ENCODE results near the gene MED29.

MED29 gene

DNA sequence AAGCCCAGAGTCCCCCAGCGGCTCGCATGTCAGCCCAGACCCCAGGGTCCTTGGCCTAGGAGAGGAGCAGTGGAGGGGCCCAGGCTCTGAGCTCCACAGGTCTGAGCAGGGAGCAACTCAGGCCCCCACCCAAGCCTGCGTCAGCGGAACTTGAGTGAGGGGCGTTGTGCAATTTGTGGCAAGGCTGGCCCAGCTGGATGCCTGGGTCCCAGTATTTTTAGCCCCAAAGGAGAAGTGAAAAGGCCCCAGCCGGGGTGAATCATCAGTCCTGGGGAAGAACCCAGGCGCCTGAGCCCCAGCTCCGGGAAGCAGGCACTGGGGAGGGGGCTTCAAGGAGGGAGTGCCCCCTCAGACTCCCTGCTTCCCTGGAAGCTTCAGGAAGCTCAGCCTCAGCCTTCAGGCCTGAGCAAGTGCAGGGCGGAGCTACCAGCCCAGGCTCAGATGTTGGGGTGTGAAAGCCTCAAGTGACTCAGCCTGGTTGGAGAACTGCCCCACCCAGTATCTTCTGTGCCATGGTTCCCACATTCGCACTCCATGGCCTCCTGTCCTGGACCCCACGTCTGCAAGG, 7.2 kb downstream of the MED29 start:
- peak; percentile 79 for DNase-seq (ENCODE audit: low spot score)

DNA sequence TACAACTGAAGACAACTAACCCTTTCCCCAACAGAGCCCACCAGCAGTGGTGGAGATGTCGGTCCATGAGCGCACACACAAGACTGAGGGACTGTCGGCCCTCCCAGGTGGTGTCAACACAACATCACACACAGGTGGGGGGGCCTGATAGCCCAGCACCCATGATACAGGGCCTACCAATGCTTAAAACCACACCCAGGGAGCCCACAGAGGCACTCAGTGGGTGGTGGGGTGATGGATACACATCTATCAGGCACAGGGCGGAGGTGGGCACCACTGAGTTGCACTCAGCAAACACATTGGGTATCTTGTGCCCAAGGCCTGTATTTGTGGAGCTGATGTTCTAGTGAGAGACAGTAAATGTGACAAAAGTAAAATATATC, 8.5 kb downstream of the MED29 start:
- no peak for DNase-seq (ENCODE audit: low spot score)

DNA sequence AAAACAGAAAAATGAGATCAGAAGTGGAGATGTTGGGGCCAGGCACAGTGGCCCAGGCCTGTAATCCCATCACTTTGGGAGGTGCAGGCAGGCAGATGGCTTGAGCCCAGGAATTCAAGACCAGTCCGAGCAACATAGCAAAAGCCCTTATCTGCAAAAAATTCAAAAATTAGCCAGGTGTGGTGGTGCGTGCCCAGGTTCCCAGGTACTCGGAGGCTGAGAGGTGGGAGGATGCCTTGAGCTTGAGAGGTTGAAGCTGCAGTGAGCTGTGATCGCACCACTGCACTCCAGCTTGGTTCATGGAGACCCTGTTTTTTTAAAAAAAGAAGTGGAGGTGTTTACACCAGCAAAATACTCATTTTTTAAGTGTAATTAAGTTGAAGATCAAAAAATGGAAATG, 8.9 kb downstream of the MED29 start:
- no peak for DNase-seq (ENCODE audit: low spot score)

DNA sequence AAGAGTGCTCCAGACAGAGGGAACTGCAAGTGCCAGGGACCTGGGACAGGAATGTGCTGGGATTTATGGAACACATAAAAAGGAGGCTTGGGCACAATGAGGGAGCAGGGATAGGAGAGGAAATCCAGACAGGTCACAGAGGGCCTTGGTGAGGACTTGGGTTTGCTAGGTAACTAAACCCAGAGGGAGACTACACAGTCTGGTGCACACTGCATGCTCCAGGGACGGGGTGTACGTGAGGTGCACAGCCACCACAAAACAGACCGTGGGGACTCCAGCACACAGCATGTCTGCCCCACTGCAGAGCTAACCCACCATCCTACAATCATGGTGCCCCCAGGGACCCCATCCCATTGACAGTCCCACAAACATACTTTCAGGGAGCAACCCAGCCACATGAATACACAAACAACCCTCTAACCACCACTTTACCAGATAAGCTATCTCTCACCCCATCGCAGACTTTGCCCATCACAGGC, 9.9 kb downstream of the MED29 start:
- no peak for DNase-seq (ENCODE audit: low spot score)

DNA sequence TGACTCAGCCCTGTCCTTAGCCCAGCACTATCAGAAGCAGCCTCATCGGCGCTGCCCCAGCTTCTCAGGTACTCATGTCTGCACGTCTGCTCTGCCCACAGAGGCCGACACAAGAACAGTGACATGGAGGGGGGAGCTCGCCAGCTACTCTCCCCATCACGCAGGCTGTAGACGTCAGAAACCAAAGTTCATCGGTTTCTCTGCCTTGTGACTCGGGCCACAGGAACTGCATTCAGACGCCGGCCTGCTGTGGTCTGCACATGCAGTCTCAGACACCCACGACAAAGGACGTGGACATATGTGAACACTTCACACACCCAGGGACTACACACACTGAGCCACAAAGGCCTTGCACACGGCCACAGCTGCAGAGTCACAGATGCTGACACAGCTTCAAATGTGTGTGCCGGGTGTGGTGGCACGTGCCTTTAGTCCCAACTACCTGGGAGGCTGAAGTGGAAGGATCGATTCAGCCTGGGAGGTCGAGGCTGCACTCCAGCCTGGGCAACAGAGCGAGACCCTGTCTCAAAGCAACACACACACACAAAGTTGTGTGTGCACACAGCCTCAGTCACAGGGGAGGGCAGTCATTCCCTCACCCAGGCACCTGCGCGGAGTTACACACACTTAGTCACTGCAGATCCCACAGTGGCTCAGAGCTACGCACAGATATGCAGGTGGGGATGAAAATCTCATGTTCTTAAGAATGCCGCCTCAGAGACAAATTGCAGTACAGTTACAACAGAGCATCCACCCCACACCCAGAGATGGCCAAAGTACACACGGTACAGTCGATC, 10.6 kb downstream of the MED29 start:
- peak; percentile 91 for DNase-seq (ENCODE audit: low spot score)

DNA sequence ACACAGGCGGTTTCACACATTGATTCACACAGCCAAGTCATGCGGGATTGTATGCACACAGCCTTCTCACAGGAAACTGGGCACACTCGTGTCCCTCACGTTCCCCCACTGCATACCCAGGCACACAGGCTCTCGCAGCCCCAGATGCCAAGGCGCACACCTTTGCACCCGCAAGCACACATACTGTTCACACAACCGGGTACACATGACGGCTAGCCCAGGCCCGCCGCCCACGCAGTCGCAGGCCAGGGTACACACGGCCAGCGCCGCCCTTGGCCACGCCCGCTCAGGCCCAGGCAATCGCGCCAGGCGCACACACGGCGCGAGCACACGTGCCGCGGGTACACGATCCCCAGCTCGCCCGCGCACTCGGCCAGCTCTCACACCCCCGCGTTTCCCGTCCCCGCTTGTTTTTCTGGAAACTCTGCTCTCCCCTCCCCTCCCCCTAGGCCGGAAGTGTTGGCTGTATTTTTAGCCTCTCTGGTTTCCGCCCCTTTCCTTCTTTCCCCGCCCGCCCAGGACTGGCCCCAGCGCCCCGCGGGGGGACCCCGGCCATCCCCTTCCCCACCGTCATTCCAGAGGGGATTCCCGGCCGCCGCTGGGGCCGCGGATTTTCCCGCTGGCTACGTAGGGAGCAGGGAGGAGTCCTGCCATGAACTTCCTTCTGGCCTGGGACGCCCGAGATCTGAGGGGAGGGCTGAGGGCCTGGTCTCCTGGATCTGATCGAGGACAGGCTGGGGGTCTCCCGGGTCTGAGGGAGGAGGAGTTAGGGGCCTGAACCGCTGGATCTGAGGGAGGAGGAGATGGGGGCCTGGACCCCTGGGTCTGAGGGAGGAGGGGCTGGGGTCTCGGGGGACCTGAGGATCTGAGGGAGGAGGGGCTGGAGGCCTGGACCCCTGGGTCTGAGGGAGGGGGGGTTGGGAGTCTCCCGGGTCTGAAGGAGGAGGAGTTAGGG, 11.4 kb downstream of the MED29 start:
- peak; percentile 79 for DNase-seq (ENCODE audit: low spot score)

DNA sequence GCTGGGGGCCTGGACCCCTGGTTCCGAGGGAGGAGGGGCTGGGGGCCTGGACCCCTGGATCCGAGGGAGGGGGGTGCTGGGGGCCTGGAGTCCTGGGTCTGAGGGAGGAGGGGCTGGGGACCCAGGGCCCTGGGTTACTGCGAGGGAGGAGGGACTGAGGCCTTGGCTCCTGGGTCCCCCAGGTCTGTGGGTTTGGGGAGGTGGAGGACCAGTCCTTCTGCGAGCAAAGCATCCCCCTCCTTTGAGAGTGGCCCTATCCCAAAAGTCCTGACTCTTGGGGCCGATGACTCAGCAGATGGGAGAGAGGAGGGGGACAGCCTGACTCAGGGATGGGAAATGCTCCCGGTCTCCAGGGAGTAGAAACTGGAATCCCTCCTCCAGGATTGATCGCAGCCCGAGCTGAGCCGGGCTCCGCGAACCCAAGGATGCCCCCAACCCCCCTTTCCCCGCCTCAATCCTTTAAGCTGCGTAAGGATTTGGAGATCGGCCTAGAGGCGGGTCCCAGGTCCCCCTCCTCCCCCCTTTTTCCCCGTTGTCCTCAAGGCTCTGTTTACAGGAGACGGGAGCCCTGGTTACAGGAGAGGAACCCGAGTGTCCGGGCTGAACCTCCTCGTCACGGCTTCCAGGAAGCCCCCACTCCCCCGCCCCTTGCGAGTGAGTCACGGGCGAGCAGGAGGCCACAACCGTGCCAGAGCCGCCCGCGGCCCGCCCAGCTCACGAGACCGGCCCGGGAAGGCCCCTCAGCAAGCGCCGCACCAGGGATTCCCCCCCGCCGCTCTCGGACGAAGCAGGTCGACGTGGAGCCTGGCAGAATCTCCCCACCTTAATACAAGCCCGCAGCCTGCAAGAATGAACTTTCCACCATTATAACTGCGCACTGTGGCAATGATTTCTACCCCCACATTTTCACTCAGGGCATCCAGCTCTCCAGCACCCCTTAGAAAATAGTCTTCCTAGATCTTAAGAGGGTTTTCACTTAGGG, 12.4 kb downstream of the MED29 start:
- peak; percentile 96 for DNase-seq (ENCODE audit: low spot score)

DNA sequence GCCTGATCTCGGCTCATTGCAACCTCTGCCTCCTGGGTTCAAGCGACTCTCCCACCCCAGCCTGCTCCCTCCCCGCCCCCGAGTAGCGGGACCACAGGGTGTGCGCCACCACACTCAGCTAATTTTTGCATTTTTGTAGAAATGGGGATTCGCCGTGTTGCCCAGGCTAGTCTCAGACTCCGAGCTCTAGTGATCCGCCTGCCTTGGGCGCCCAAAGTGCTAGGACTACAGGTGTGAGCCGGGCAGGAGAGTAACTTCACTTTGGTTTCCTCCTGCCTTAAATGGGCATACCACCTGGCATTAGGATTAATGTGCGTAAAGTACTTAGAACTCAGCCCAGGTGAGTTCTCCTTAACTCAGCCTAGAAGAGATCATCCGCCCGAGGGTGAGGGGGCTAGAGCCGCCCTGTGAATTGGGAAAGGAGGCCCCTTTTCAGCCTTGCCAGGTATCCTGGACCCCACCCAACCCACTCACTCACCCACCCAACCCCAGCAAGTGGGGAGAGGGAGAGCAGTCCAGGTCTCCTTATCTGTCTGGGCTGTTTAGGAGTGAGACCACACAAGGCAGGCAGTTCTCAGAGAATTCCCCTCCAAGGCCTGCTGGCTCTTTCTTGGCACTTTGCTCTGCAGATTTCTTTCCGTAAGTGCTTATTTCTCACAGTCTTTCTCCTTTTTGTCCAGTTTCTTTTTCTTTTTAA, 14.2 kb downstream of the MED29 start:
- DNase-seq (ENCODE audit: low spot score): peak; percentile 35

DNA sequence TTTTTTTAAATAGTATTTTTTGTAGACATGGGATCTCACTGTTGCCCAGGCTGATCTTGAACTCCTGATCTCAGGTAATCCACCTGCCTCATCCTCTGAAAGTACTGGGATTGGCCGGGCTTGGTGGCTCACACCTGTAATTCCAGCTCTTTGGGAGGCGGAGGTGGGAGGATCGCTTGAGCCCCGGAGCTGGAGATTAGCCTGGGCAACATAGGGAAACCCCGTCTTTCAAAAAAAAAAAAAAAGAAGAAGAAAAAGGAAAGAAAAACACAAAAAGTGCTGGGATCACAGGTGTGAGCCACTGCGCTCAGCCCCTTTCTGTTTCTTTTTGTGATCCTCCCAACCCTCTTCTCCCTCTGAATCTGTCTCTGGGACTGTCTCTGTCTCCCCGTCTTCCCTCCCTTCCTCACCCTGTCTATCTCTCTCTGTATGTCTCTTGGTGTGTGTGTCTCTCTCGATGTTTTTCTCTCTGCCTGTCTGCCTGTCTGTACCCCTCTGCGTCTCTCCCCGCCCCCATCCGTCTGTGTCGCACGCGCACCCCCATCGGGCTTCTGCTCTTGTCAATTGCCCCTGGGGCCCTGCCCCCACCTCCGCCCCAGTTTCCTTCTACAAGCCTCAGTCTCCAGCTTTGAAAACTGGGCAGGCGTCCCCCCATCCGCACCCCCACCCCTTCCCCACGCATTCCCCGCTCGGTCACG, 14.9 kb downstream of the MED29 start:
- DNase-seq (ENCODE audit: low spot score): peak; percentile 92

DNA sequence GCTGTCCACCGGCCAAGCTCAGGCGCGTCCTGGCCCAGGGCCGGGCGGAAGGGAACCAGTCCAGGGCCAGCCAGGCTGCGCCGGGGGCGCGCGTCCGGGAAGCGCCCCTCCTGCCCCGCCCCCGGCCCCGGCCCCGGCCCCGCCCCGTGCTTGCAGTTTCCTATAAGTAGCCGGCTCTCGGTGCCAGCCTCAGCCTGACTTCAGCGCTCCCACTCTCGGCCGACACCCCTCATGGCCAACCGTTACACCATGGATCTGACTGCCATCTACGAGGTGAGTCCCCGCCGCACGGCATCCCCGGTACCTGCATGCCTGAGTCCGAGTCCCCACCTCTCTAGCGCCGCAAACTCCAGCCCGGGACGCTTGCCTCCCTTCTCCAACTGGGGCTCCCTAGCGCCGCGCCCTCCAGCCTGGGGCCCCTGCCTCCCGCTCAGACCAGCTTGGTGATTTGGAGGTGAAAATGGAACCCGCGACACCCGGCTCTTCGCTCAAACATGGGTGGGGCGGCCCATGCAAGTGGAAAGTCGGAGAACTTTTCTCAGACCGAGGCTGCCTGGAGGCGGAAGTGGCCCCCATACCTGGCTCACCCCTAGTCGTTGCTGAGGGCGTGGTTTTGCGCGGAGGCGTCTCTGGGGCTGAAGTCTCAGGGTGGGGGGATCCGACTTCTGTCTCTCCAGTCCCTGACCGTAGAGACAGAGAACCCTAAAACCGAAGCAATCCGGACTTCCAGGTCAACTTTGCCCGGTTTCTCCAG, 15.7 kb downstream of the MED29 start, which contains the start of gene ZFP36:
TSS of gene ZFP36 (plus strand) at position 192 of the 754 bp plus-strand sequence. CDS start at position 250, 58 bp downstream.
- peak; percentile 92 for DNase-seq (ENCODE audit: low spot score)

DNA sequence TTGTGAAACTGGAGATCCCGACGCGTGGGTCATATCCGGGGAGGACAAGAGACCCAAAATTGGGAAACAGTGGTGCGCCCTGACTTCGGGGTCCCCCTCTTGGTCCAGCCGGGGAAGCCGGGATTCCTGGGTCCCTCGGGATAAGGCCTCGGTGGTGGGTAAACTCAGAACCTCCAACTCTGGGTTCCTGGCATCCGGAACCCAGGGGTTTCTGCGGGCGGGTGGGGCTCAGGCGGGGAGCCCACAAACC, 16.2 kb downstream of the MED29 start:
- DNase-seq (ENCODE audit: low spot score): no peak

DNA sequence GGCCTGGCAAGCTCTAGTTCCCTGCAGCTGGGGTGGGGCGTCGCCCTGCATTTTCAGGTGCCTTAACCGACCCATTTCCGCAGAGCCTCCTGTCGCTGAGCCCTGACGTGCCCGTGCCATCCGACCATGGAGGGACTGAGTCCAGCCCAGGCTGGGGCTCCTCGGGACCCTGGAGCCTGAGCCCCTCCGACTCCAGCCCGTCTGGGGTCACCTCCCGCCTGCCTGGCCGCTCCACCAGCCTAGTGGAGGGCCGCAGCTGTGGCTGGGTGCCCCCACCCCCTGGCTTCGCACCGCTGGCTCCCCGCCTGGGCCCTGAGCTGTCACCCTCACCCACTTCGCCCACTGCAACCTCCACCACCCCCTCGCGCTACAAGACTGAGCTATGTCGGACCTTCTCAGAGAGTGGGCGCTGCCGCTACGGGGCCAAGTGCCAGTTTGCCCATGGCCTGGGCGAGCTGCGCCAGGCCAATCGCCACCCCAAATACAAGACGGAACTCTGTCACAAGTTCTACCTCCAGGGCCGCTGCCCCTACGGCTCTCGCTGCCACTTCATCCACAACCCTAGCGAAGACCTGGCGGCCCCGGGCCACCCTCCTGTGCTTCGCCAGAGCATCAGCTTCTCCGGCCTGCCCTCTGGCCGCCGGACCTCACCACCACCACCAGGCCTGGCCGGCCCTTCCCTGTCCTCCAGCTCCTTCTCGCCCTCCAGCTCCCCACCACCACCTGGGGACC, 16.6 kb downstream of the MED29 start:
- DNase-seq (ENCODE audit: low spot score): peak; percentile 75

DNA sequence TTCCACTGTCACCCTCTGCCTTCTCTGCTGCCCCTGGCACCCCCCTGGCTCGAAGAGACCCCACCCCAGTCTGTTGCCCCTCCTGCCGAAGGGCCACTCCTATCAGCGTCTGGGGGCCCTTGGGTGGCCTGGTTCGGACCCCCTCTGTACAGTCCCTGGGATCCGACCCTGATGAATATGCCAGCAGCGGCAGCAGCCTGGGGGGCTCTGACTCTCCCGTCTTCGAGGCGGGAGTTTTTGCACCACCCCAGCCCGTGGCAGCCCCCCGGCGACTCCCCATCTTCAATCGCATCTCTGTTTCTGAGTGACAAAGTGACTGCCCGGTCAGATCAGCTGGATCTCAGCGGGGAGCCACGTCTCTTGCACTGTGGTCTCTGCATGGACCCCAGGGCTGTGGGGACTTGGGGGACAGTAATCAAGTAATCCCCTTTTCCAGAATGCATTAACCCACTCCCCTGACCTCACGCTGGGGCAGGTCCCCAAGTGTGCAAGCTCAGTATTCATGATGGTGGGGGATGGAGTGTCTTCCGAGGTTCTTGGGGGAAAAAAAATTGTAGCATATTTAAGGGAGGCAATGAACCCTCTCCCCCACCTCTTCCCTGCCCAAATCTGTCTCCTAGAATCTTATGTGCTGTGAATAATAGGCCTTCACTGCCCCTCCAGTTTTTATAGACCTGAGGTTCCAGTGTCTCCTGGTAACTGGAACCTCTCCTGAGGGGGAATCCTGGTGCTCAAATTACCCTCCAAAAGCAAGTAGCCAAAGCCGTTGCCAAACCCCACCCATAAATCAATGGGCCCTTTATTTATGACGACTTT, 17.4 kb downstream of the MED29 start:
- peak; percentile 23 for DNase-seq (ENCODE audit: low spot score)

DNA sequence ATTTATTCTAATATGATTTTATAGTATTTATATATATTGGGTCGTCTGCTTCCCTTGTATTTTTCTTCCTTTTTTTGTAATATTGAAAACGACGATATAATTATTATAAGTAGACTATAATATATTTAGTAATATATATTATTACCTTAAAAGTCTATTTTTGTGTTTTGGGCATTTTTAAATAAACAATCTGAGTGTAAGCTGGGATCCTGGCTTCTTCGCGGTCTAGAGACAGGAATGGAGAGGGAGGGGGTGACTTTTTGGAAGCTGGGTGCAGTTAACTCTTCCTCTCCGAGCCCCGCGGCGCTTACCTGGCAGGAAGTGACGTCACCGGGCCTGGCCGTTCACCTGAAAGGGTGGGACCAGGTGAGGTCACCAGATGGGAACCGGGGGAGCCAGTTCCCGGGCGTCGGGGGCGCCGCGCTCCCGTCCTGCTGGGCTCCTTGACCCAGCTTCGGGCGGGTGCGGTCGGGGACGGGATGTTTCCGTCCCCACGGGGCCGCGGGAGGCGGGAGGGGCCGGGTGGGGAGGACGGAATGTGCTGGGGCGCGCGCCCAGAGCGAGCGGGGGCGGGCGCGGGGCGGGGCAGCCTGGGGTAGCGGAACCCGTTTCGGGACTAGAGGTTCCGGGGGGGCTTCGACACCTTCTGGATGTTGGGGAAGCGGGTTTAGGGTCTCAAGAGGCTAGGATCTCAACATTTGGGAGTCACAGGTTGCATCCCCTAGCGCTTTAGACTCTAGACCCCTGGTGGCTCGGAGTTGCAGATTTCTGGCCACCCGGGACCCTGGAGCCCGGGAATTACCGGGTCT, 18.2 kb downstream of the MED29 start:
- peak; percentile 84 for DNase-seq (ENCODE audit: low spot score)

DNA sequence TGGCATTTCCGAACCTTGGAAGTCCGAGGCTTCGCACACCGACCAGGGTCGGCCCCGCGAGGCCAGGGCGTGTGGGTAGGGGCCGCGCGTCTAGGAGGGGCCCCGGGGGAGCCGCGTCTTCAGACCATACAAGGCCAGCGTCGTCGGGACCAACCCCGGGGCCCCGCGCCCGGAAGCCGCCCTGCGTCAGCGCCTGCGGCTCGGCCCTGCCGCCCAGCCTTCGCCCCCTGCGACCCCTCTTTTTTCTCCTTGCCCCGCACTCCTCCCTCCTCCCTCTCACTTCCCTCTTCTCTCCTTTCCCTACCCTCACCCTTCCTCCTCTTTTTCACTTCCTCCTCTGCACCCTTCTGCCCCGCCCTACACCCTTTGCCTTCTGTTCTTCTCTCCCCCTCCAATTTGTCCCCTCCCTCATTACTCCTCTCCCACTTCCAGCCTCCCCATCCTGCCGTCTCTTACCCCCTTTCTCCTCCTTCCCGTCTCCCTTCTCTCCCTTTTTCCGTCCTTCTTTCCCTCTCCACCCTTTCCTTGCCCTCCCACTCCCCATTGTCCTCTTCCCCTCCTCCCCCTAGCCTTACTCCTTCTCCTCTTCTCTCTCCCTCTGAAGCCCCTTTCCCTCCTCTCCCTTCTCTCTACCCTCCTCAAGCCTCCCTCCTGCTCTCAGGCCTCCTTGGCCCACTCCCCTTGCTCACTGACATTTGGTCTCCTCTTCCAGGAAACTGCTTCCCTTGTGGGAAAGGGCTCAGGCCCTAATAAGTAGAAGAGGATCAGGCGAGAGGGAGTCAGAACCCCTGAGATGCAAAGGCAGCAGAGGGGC, 19.0 kb downstream of the MED29 start:
- DNase-seq (ENCODE audit: low spot score): peak; percentile 63

DNA sequence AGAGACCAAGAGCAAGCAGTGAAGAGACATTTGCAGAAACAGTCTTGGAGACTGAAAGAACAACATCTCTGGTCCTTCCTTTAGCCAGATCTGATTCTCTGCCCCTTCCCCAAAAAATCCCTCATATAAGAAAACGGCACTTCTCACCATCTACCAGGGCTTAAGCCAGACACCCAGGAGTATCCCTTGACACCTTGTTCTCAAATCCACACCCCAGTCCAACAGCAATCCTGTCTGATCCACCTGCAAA, 19.6 kb downstream of the MED29 start:
- DNase-seq (ENCODE audit: low spot score): no peak

All from CD4-positive, alpha-beta T cell treated with Interleukin-15 for 4 hours (primary cell).